Measurements from ENCODE around the gene COPS4.

- TF ChIP-seq CTCF (IDR thresholded peaks at IDR 0.05) (no peak), ZFX (IDR thresholded peaks at IDR 0.05; ENCODE audit: borderline replicate concordance) (no peak)
Observed at GRCh38 chr4:83036991-83037665, 2.1 kb downstream of the COPS4 start.
